Measurements from ENCODE around the gene MYORG.
"Not testable (repeated sequence)": the region's sequence is repeated elsewhere in the genome, so short reads cannot be mapped to it uniquely, and the experiment has no call there.

MYORG gene

GRCh38 chr9:34384368-34385165 lies 7.9 kb upstream of the MYORG start:
- DNase-seq: no peak

DNA sequence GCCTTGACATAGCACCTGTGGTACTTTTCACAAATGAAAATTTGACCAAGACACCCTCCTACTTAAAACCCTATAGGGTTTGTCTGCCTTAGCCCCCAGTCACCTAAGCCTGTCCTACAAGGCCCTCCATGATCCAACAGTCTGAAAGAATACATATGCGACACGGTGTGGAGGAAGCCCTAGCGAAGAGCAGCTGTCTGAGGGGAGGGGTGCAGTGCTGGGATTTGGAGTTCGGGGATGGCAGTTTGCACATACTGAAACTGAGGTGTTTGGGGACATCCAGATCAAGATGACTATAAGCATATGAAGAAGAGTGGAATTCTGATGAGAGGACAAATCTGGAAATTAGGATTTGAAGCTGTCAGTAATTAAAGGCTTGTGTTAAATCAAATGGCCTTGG lies 7.2 kb upstream of the MYORG start:
- no peak for DNase-seq

GRCh38 chr9:34382879-34383278 lies 6.2 kb upstream of the MYORG start:
- DNase-seq: no peak

DNA sequence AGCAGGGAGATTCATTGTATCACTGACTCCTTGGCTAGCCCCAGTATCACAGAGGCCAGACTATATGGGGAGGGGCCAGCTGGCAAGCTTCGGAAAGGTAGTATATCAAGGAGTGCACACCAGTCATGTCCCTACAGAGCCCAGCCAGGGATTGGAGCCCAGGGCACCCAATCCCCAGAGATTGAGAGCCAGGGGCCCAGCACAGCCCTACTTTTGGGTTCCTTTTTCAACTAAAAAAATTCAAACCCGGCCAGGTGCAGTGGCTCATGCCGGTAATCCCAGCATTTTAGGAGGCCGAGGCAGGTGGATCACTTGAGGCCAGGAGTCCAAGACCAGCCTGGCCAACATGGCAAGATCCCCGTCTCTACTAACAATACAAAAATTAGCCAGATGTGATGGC lies 5.4 kb upstream of the MYORG start:
- no peak for DNase-seq

- no peak for DNase-seq
Observed at GRCh38 chr9:34381323-34381722, 4.6 kb upstream of the MYORG start.

GRCh38 chr9:34380511-34381315 lies 4.0 kb upstream of the MYORG start:
- DNase-seq: no peak

DNA sequence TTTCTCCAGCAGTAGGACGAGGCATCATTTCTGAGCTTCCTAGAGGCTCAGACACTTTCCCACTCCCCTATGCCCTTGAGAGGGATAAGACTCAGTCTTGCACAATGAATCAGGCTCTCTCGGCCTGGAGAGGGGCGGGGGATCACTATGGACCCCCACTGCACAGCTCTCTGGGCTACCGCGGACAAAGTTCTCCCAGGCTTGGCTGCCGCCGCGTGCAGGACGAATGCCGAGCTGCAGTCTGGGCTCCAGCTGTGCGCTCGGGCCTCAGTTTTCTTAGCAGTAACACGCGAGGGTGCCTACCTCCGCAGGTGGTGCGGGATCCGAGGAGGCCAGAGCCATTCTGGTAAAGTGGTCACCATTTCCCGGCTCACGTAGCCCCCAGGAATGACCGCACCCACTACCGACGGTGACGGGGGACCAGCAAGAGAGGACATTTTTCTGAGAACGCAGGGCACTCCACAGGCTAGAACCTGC lies 3.4 kb upstream of the MYORG start:
- no peak for DNase-seq

- peak; percentile 64 for DNase-seq
Observed at GRCh38 chr9:34379334-34380033, 2.8 kb upstream of the MYORG start.

GRCh38 chr9:34378376-34379060 lies 1.8 kb upstream of the MYORG start:
- DNase-seq: no peak

DNA sequence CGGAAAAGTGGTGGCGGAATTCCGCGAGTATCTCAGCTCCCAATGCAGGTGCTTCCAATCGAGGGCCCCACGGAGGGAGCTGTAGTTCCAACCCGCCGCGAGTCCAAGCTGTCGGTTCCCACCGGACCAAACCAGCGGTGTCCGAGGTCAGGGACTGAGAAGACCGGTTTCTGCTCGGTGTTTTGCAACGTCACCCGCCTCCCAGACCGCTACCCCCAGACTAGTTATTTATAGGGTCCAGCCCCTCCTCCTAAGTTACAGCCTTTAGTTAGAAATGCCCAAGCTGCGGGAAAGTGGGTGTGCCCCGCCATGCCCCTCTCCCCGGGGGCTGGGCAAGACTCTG lies 677 bp upstream of the MYORG start:
- no peak for DNase-seq

GRCh38 chr9:34375901-34376595 lies 650 bp downstream of the MYORG start:
- peak; percentile 55 for DNase-seq

- DNase-seq: no peak
Observed at GRCh38 chr9:34374905-34375552, 1.7 kb downstream of the MYORG start.

DNA sequence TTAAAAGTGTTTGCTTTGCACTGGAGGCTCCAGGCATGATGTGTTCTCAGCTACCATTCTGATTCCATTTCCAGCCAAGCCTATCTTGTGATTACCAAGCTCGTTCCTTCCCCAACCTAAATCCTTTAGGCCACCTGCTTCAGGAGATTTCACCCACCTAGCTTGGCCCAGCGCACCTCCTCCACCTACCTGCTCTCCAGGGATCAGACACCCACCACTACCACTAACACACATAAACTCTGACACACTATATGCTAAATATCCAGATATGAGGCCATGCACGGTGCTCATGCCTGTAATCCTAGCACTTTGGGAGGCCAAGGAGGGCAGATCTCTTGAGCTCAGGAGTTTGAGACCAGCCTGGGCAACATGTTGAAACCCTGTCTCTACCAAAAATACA lies 2.4 kb downstream of the MYORG start:
- DNase-seq: no peak

GRCh38 chr9:34373749-34374148 lies 2.9 kb downstream of the MYORG start:
- DNase-seq: no peak

DNA sequence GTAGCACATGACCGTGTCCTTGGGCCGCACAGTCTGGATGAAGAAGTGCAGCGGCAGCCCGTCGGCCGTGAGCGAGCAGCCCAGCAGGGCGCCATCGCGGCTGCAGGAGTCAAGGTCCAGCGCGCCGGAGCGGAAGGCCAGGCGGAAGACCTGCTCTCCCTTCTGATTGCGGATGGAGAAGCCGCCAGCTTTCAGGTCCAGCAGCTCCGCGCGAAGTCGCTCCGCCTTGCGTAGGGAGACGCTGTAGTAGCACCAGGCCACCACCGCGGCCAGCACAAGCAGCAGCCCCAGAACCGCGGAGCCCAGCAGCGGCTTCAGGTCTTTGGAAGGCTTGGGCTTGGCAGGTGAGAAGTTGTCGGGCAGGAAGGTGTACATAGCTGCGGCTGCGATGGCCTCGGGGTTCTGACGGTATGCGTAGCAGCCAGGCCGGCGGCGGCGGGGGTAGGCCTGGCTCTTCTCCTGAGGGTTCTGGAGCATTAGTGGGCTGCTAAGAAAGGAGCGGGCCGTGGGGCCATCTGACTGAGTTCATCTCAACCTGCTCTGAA lies 4.2 kb downstream of the MYORG start:
- DNase-seq: no peak

- no peak for DNase-seq
Observed at GRCh38 chr9:34371886-34372466, 4.7 kb downstream of the MYORG start.

DNA sequence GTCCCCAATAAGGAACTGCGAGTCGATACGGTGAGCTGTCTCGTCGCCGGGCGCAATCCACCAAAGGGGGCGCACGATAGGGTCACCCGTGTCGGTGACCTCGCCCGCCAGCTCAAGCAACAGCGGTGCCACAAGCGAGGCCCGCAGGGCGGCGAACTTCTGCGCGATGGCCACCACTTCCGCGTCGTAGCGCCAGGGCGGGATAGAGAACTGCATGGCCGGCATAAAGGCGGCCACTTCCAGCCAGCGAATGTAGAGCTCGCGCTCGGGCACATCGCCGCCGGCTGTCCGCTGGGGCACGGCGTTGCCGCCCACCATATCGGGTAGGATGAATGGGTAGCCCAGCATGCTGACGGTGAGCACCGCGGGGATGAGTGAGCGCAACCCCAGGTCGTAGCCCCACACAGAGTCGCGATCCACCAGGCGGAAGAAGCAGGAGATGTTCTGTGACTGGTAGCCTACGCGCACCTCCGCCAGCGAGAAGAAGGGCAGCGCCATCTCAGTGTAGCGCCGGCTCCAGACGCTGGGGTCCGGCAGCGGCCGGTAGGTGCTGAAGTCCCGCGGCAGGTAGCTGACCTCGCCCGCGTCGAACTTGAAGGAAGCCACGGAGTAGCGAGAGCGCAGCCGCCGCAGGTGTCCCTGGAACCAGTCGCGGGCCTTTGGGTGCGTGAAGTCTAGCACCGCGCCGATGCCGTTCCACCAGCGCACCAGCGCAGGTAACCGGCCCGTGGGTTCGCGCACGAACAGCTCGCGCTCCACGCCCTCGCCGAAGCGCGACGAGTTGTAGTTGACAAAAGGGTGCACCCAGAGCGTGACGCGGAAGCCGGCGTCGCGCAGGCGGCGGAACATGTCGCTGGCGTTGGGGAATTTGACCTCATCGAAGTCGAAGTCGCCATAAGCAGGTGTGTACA lies 5.5 kb downstream of the MYORG start:
- no peak for DNase-seq

DNA sequence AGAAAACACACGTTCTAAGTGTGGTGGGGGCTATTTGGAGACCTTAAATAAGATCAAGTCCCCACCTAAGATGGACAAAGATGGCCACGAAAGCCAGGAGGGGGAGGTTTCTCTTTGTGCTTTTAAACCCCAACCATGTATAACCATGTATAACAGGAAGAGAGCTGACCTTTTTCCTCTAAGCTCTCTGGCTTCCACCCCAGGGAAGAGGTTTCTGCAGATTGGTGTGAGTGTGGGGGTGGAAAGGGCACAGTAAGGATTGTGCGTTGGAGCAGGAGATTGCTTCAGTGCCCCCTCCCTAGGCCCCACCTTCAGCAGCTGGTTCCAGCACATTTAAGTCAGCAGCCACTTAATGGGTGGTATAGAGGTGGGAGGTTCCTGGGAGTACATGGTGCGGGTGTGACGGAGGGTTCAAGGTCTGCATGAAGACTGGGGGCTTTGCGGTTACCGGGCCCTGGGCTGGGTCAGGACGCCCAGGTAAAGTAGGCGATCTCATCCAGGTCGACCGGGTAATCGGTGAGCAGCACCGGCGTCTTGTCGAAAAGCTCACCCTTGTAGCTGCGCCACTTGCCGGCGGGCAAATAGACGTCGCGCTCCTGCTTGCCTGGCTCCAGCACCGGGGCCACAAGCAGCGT lies 6.2 kb downstream of the MYORG start:
- no peak for DNase-seq

DNA sequence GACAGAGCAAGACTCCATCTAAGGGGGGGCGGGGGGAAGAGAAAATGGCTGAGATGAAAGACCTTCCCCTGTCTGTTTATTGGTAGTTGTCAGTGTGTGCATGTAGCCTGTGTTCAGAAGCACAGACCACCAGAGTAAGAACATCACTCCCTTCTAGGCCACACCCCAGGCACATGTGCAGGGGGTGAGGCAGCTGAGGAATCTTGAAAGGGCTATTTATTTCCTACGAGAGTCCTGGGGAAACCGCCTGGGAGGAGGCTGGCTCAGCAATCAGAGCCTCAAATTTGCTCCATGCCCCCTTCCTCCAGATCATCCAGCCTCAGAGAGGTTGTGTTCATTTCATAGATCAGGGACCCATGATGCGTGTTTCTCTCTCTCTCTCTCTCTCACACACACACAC lies 7.1 kb downstream of the MYORG start:
- no peak for DNase-seq

DNA sequence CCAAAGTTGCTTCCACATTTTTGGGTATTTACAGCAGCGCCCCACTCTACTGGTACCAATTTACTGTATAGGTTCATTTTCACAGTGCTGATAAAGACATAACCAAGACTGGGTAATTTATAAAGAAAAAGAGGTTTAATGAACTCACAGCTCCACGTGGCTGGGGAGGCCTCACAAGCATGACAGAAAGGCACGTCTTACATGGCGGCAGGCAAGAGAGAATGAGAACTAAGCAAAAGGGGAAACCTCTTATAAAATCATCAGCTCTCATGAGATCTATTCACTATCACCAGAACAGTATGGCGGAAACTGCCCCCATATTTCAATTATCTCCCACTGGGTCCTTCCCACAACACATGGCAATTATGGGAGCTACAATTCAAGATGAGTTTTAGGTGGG lies 7.9 kb downstream of the MYORG start:
- not testable (repeated sequence) for DNase-seq
